Neural cell (in vitro differentiated cells): ENCODE data around the gene ATP2C1. TPM values are rescaled to one million over a fixed set of nuclear protein-coding genes. Genes with fewer than 3 reads are reported as not detected.

ENCODE experiments used
- H2AFZ ChIP-seq: fragments of 200-600, 300-800 bp; sonication (generic), shearing (Covaris generic); 2 replicates; pipeline ENCODE4 v1.6.0; 2014; ENCODE audit warnings: low read depth, mild to moderate bottlenecking, antibody characterized with exemption, low read length, moderate library complexity
- H3F3A ChIP-seq: fragments of 200-600 bp; shearing (Covaris generic); 2 replicates; pipeline ENCODE4 v1.6.1; 2016; ENCODE audit warnings: mild to moderate bottlenecking, moderate library complexity, mixed read lengths, antibody characterized with exemption, low read length; ENCODE audit not compliant: insufficient read depth, poor library complexity, severe bottlenecking
- H3K27ac ChIP-seq: fragments of 200-600, 300-800 bp; sonication (generic), shearing (Covaris generic); 2 replicates; pipeline ENCODE4 v1.5.1; 2014; ENCODE audit warnings: mild to moderate bottlenecking, low read length, moderate library complexity
- H3K27me3 ChIP-seq: fragments of 300-800, 200-600 bp; sonication (generic), shearing (Covaris generic); 2 replicates; pipeline ENCODE4 v1.6.0; 2014; ENCODE audit warnings: mild to moderate bottlenecking, low read depth, low read length, moderate library complexity; ENCODE audit not compliant: insufficient read depth
- H3K36me3 ChIP-seq: fragments of 300-800, 200-600 bp; sonication (generic), shearing (Covaris generic); 2 replicates; pipeline ENCODE4 v1.5.1; 2014; ENCODE audit warnings: mild to moderate bottlenecking, antibody characterized with exemption, low read length, moderate library complexity; ENCODE audit not compliant: insufficient read depth
- H3K4me2 ChIP-seq: fragments of 300-800, 200-600 bp; sonication (generic), shearing (Covaris generic); 2 replicates; pipeline ENCODE4 v1.6.0; 2014; ENCODE audit warnings: mild to moderate bottlenecking, low read length
- H3K4me3 ChIP-seq: fragments of 300-800, 200-600 bp; sonication (generic), shearing (Covaris generic); 2 replicates; pipeline ENCODE4 v1.5.1; 2014; ENCODE audit warnings: mild to moderate bottlenecking, low read length, moderate library complexity
- H3K79me2 ChIP-seq: fragments of 200-600 bp; shearing (Covaris generic); replicated peaks from 2 replicates; pipeline ENCODE4 v1.6.0; 2014; ENCODE audit warnings: mild to moderate bottlenecking, low read length, moderate library complexity; ENCODE audit not compliant: insufficient read depth
- H3K9ac ChIP-seq: fragments of 300-800, 200-600 bp; sonication (generic), shearing (Covaris generic); 2 replicates; pipeline ENCODE4 v1.6.1; 2016; ENCODE audit warnings: mild to moderate bottlenecking, low read length, mixed read lengths
- H3K9me2 ChIP-seq: fragments of 200-600 bp; shearing (Covaris generic); 2 replicates; pipeline ENCODE4 v1.6.1; 2016; ENCODE audit warnings: mild to moderate bottlenecking, low read length, mixed read lengths; ENCODE audit not compliant: insufficient read depth
- H3K9me3 ChIP-seq: fragments of 200-600, 300-800 bp; sonication (generic), shearing (Covaris generic); 2 replicates; pipeline ENCODE4 v1.6.1; 2016; ENCODE audit warnings: mild to moderate bottlenecking, mixed run types, low read length, moderate library complexity, mixed read lengths
- H4K20me1 ChIP-seq: fragments of 200-600 bp; shearing (Covaris generic); 2 replicates; pipeline ENCODE4 v1.6.1; 2016; ENCODE audit warnings: mild to moderate bottlenecking, mixed run types; ENCODE audit not compliant: insufficient read depth
- CTCF ChIP-seq: fragments of 450-650 bp; IDR thresholded peaks from 2 replicates; pipeline ENCODE4 v1.5.1; 2014; ENCODE audit warnings: antibody characterized with exemption, mild to moderate bottlenecking, moderate library complexity; ENCODE audit not compliant: poor library complexity, severe bottlenecking
- EP300 ChIP-seq: fragments of 450-650 bp; conservative IDR thresholded peaks from 2 replicates; pipeline ENCODE4 v1.6.1; 2014; ENCODE audit warnings: antibody characterized with exemption, mild to moderate bottlenecking, moderate library complexity; ENCODE audit not compliant: poor library complexity, severe bottlenecking
- EZH2 ChIP-seq: fragments of 200-600, 300-800 bp; shearing (Covaris generic), sonication (generic); IDR thresholded peaks from 2 replicates; pipeline ENCODE4 v1.6.1; 2014; ENCODE audit warnings: antibody characterized with exemption, low read length, borderline replicate concordance, mild to moderate bottlenecking; ENCODE audit not compliant: insufficient read depth, poor library complexity, severe bottlenecking
- MXI1 ChIP-seq: fragments of 450-650 bp; conservative IDR thresholded peaks from 2 replicates; pipeline ENCODE4 v1.6.1; 2014; ENCODE audit warnings: antibody characterized with exemption, mild to moderate bottlenecking; ENCODE audit not compliant: poor library complexity, severe bottlenecking
- POLR2AphosphoS5 ChIP-seq: IDR thresholded peaks from 2 replicates; pipeline ENCODE4 v1.6.1; 2012
- RAD21 ChIP-seq: fragments of 450-650 bp; conservative IDR thresholded peaks from 2 replicates; pipeline ENCODE4 v1.6.1; 2014; ENCODE audit warnings: antibody characterized with exemption, mild to moderate bottlenecking, moderate library complexity
- REST ChIP-seq: IDR thresholded peaks from 2 replicates; pipeline ENCODE4 v1.6.1; 2012; ENCODE audit warnings: borderline replicate concordance
- SMC3 ChIP-seq: fragments of 450-650 bp; conservative IDR thresholded peaks from 2 replicates; pipeline ENCODE4 v1.6.1; 2014; ENCODE audit warnings: antibody characterized with exemption, mild to moderate bottlenecking, moderate library complexity; ENCODE audit not compliant: poor library complexity
- TAF1 ChIP-seq: IDR thresholded peaks from 2 replicates; pipeline ENCODE4 v1.6.1; 2012; ENCODE audit warnings: low read depth
- polyA plus RNA-seq: library from polyadenylated mRNA; depleted of rRNA; stranded (reverse); fragments of >200 nt; gene quantifications from 2 replicates; pipeline ENCODE4 v1.2.3, GENCODE V29; 2014

Gene ATP2C1
- polyA plus RNA-seq, 1 donor from 2014 or later, result 134 TPM

GRCh38 chr3:130991126-130991525 is 97.2 kb downstream of the ATP2C1 start:
- Histone ChIP-seq H3K4me2 (no peak overlapping the region), H3K9me2 (no peaks in the 10 kb centered on the region), H3K27ac (no peak overlapping the region), H4K20me1 (no peaks in the 10 kb centered on the region), H3K27me3 (no peaks in the 10 kb centered on the region), H3K79me2 (no peaks in the 10 kb centered on the region), H3K9ac (no peak overlapping the region), H3K36me3 (peaks cover 11% of the 10 kb centered on the region), H3K4me3 (no peak overlapping the region), H3K9me3 (no peaks in the 10 kb centered on the region), H2AFZ (no peak overlapping the region), H3F3A (no peaks in the 10 kb centered on the region)
- TF ChIP-seq RAD21 (no peak), EZH2 (no peak), SMC3 (no peak), POLR2AphosphoS5 (no peak), CTCF (no peak), REST (no peak), EP300 (no peak), MXI1 (no peak), TAF1 (no peak)

- no peaks in the 10 kb centered on the region for H3K9me3 ChIP-seq
- no peaks in the 10 kb centered on the region for H3K79me2 ChIP-seq
- no peaks in the 10 kb centered on the region for H3K27me3 ChIP-seq
- no peak overlapping the region for H2AFZ ChIP-seq
- no peak overlapping the region for H3K4me3 ChIP-seq
- H3K9me2 ChIP-seq, result no peaks in the 10 kb centered on the region
- no peak overlapping the region for H3K4me2 ChIP-seq
- H3F3A ChIP-seq, result no peaks in the 10 kb centered on the region
- H3K9ac ChIP-seq, result no peak overlapping the region
- TF ChIP-seq RAD21, result no peak
- TF ChIP-seq EZH2, result no peak
- no peak for TF ChIP-seq SMC3
- no peak for TF ChIP-seq POLR2AphosphoS5
- no peak for TF ChIP-seq TAF1
- TF ChIP-seq MXI1, result no peak
- no peak for TF ChIP-seq CTCF
- TF ChIP-seq REST, result no peak
- TF ChIP-seq EP300, result no peak
- no peaks in the 10 kb centered on the region for H4K20me1 ChIP-seq
- H3K27ac ChIP-seq, result no peak overlapping the region
- peaks cover 11% of the 10 kb centered on the region for H3K36me3 ChIP-seq
Observed at GRCh38 chr3:130992344-130992743, 98.5 kb downstream of the ATP2C1 start.
